K562 (cell line): ENCODE data around the gene FZD10. TPM values are rescaled to one million over a fixed set of nuclear protein-coding genes. Genes with fewer than 3 reads are reported as not detected.

Experiments
- ATAC-seq: fragments of 200-7000 bp; cut with Tn5 transposase; 3 replicates; pipeline ENCODE4 v1.9.1; 2020; ENCODE audit warnings: moderate library complexity
- BruUV-seq: library from RNA; stranded (reverse); fragments of 400-500 nt; replicated peaks from 2 replicates; lab custom pipeline; 2021; lab: Mats Ljungman, UMichigan
- CTCF ChIA-PET: fragments of 300-600 bp; formaldehyde crosslinking; extraction: SDS; loops from one replicate; lab custom pipeline; 2021; ENCODE audit warnings: low intra/inter-chr PET ratio; lab: Yijun Ruan, JAX
- POLR2A ChIA-PET: fragments of 300-600, 350-650 bp; sonication (Branson Sonifier 250); formaldehyde crosslinking; extraction: SDS; loops from one replicate; lab custom pipeline; 2021; ENCODE audit warnings: antibody characterized with exemption, inconsistent platforms; lab: Yijun Ruan, JAX
- DNase-seq, 4 experiments: peaks; one replicate each; pipeline versions ENCODE4 v3.0.0 to v3.0.0-alpha.2; 2011 to 2018; ENCODE audit warnings: low spot score in 3 of 4, mixed read lengths in 3 of 4; ENCODE audit errors: extremely low read depth in 1 of 4
- FAIRE-seq: peaks from 2 replicates; lab custom pipeline; 2011; peaks lifted over from hg19 to GRCh38; lab: Jason Lieb, UNC
- H2AFZ ChIP-seq: 2 replicates; pipeline ENCODE4 v1.6.0; 2011; ENCODE audit warnings: low read depth, low read length, control low read depth, inconsistent platforms
- H3K27ac ChIP-seq: fragments of 200-600 bp; 3 replicates; pipeline ENCODE4 v1.8.0; 2011; ENCODE audit warnings: low read depth, mild to moderate bottlenecking, control low read depth, inconsistent platforms, low read length, moderate library complexity, mixed read lengths; ENCODE audit errors: extremely low read depth
- H3K27me3 ChIP-seq, 2 experiments: fragments of 300-600 bp in 1 of 2; 2 replicates in 1 of 2; 3 replicates in 1 of 2; pipeline versions ENCODE4 v1.6.0 to v1.8.0; 2011; ENCODE audit warnings: inconsistent platforms in 2 of 2, low read length in 2 of 2, mild to moderate bottlenecking in 1 of 2, mixed read lengths in 1 of 2, moderate library complexity in 1 of 2; ENCODE audit not compliant: control insufficient read depth in 2 of 2, insufficient read depth in 2 of 2
- H3K36me3 ChIP-seq: fragments of 300-600 bp; 3 replicates; pipeline ENCODE4 v1.8.0; 2011; ENCODE audit warnings: mild to moderate bottlenecking, low read length, inconsistent platforms; ENCODE audit not compliant: control insufficient read depth, insufficient read depth
- H3K4me1 ChIP-seq, 2 experiments: fragments of 200-600 bp in 1 of 2; replicated peaks in 1 of 2; 2 replicates in 1 of 2; 3 replicates in 1 of 2; pipeline versions ENCODE4 v1.5.1 to v1.8.0; 2011; ENCODE audit warnings: inconsistent platforms in 2 of 2, low read length in 2 of 2, mild to moderate bottlenecking in 1 of 2, mixed read lengths in 1 of 2, moderate library complexity in 1 of 2; ENCODE audit not compliant: control insufficient read depth in 2 of 2, insufficient read depth in 2 of 2
- H3K4me2 ChIP-seq: 2 replicates; pipeline ENCODE4 v1.6.1; 2011; ENCODE audit warnings: low read length, control low read depth, inconsistent platforms, mixed read lengths; ENCODE audit not compliant: insufficient read depth
- H3K4me3 ChIP-seq: fragments of 200-600 bp; sonication (generic), shearing (Covaris generic); 2 replicates; pipeline ENCODE4 v1.5.1; 2016; ENCODE audit warnings: control low read depth, inconsistent platforms
- H3K79me2 ChIP-seq: fragments of 200-600 bp; 3 replicates; pipeline ENCODE4 v1.8.0; 2011; ENCODE audit warnings: low read length, inconsistent platforms; ENCODE audit not compliant: control insufficient read depth, insufficient read depth
- H3K9ac ChIP-seq, 2 experiments: 2 replicates each; pipeline versions ENCODE4 v1.6.0 to v1.6.1; 2011; ENCODE audit warnings: low read depth in 2 of 2, low read length in 2 of 2, control low read depth in 1 of 2, inconsistent platforms in 1 of 2, mild to moderate bottlenecking in 1 of 2, mixed read lengths in 1 of 2; ENCODE audit not compliant: insufficient read depth in 1 of 2
- H3K9me1 ChIP-seq: one replicate; pipeline ENCODE4 v1.6.0; 2011; ENCODE audit warnings: inconsistent platforms, mild to moderate bottlenecking, low read length, moderate library complexity; ENCODE audit not compliant: control insufficient read depth, insufficient read depth
- H3K9me3 ChIP-seq: replicated peaks from 2 replicates; pipeline ENCODE4 v1.5.1; 2011; ENCODE audit warnings: low read depth, low read length, inconsistent platforms; ENCODE audit not compliant: control insufficient read depth, insufficient read depth
- H4K20me1 ChIP-seq: replicated peaks from 2 replicates; pipeline ENCODE4 v1.6.1; 2011; ENCODE audit warnings: low read length, inconsistent platforms, mixed read lengths; ENCODE audit not compliant: control insufficient read depth, insufficient read depth
- JUND ChIP-seq, 2 experiments: IDR thresholded peaks; 2 replicates in 1 of 2; 3 replicates in 1 of 2; pipeline ENCODE4 v1.6.1; 2011; ENCODE audit warnings: borderline replicate concordance in 2 of 2, low read depth in 2 of 2, low read length in 2 of 2, improper control_type of control experiment in 1 of 2, missing biosample characterization in 1 of 2, missing genetic modification characterization in 1 of 2, missing genetic modification reagents in 1 of 2
- RUNX1 ChIP-seq: sonication (generic); IDR thresholded peaks from 2 replicates; pipeline ENCODE4 v1.6.1; 2016; ENCODE audit warnings: antibody characterized with exemption, low read depth
- SLC30A9 ChIP-seq: fragments of 250-450 bp; sonication (Bioruptor Pico); IDR thresholded peaks from 2 replicates; pipeline ENCODE4 v1.8.0; 2022; ENCODE audit warnings: mild to moderate bottlenecking, moderate library complexity
- WGBS: fragments of 100-300 bp; shearing (Covaris generic); methylation state at CpG from one replicate; pipeline ENCODE4 v1.1.6; 2016; ENCODE audit warnings: low coverage, mixed read lengths; ENCODE audit not compliant: insufficient coverage; ENCODE audit errors: missing lambda C conversion rate; 5-methylcytosine and 5-hydroxymethylcytosine counted together
- in situ Hi-C: fragments of 300-500 bp; cut with MboI; formaldehyde crosslinking; loops from 4 replicates; pipeline ENCODE4 v1.15.0; 2018; ENCODE audit warnings: inconsistent platforms, mixed read lengths
- intact Hi-C: fragments of 100-400 bp; cut with micrococcal nuclease; formaldehyde crosslinking; loops from 2 replicates; pipeline ENCODE4 v1.14.2; 2022
- polyA plus RNA-seq, 8 experiments: library from polyadenylated mRNA; depleted of rRNA in 4 of 8; stranded (reverse) in 5 of 8; unstranded in 3 of 8; fragments of >200 nt; fragmentation: Nextera tagmentation in 2 of 8; fragmentation: Illumina TruSeq in 1 of 8; extraction: Ambion mirVana in 2 of 8; extraction: Trizol in 1 of 8; gene quantifications; 2 replicates each; pipeline versions ENCODE4 v1.2.1 to v1.2.3, GENCODE V29; 2011 to 2014; ENCODE audit warnings: inconsistent platforms in 1 of 8, missing spikeins in 1 of 8
- total RNA-seq, 7 experiments: library from RNA; depleted of rRNA in 6 of 7; stranded (reverse); fragments of >200 nt in 6 of 7; fragmentation: Illumina TruSeq in 2 of 7; extraction: Trizol in 2 of 7; gene quantifications; 2 replicates each; pipeline versions ENCODE4 v1.2.1 to v1.2.3, GENCODE V29; 2011 to 2021; ENCODE audit warnings: low replicate concordance in 1 of 7
- TF ChIP-seq, protein P1 (sequence below): fragments of 250-450 bp; sonication (Bioruptor Pico); IDR thresholded peaks from 2 replicates; pipeline ENCODE4 v1.5.0; 2021; ENCODE audit warnings: mild to moderate bottlenecking, moderate library complexity

The FZD10 gene
- total and polyA plus RNA-seq, 9 of the 15 experiments (the other 6 are each of a cell fraction or from before 2014, with no cell fraction given) = not detected

DNA sequence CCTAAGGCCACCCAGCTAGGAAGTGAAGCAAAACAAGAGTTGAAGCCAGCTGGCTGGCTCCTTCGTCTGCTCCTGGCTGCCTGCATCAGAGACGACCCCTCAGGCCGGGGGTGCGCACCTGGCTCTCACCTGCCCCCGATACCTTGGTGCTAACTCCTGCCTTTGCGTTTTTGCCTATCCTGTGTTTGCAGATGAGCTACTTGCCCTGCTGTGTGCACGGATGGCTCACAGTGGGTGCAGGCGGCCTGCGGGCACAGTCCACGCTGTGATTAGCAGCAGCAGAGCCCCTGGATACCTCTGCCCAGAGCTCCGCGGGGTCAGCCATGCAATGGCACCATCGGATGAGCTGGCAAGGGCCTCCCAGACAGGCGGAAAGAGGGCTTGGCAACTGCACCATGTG is 31.2 kb upstream of the FZD10 start:
- Histone ChIP-seq H3K27ac (no peak overlapping the region), H2AFZ (no peak overlapping the region), H3K9me3 (no peaks in the 10 kb centered on the region), H3K4me2 (no peak overlapping the region), H4K20me1 (no peaks in the 10 kb centered on the region), H3K79me2 (no peaks in the 10 kb centered on the region), H3K9me1 (no peaks in the 10 kb centered on the region), H3K9ac (0 out of 4 replicates have a peak overlapping the region, but pooled peaks of 1 of the 2 experiments have one; percentile 17), H3K4me3 (no peak overlapping the region), H3K27me3 (peaks cover 0 to 31% of the 10 kb centered on the region in 2 experiments; a peak in 2 of 5 replicates), H3K4me1 (no peaks in the 10 kb centered on the region), H3K36me3 (no peaks in the 10 kb centered on the region)
- ATAC-seq (no peak), FAIRE-seq (no peak), DNase-seq (no peak)
- in situ Hi-C loops = no loop called here
- ChIA-PET CTCF (no interaction called here), POLR2A (interaction anchor here (0.6 to 0.8 kb wide), 2 partner anchors 12 to 157 kb away, joined by 3 read pairs; no protein-coding TSS in a partner anchor)
- TF ChIP-seq, protein P1, sequence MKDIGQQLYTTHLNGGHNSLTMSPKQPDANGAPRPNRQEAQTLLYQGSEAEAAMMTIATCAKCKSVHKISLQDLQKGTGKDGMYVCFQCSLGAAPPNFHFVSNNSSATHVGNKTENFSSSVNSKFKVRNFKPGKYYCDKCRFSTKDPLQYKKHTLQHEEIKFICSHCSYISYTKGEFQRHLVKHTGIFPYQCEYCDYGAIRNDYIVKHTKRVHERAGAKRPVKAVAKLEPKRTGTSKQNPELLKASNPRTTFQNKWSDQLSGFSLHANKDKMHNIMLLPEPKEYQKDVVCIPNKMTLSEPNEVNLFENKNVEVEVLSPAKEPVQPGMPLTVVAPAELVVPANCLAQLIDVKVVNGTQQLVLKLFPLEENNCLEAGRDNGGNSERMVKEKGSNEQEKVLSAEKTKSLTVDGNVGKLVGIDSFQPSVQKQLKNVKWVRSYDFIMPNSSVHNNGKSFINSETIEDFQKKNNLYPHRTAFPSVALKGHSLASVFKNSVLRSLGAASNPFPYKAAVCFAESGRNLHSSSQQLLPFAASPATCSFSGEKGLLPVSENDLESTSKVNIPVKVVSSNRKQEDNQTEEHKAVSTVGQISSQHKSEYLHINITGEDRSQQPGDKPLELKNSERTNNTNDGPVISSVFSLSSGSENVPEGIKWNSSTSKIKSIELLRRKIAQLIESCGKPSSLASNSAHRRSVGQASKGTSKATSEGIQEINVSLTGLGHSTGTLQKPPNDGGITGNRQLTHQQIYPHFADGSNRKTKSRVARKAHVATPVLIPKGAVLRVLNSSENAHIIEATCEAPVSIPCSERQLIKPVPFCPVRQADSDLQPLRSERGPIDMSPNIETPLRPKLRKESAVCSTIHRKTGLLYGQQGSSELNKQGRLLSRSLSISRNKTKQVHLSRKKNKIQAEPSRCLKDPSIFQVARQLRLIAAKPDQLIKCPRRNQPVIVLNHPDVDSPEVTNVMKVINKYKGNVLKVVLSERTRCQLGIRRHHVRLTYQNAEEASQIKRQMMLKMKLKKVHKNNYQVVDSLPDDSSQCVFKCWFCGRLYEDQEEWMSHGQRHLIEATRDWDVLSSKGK (CRISPR knock-in tag) = no peak
- TF ChIP-seq RUNX1 = no peak
- TF ChIP-seq SLC30A9 (CRISPR knock-in tag) = no peak
- no peak for TF ChIP-seq JUND (IDR thresholded peaks at IDR 0.05; ENCODE audit: borderline replicate concordance, low read depth, low read length)
- TF ChIP-seq JUND (tag; IDR thresholded peaks at IDR 0.05; ENCODE audit: borderline replicate concordance, low read depth, low read length) = no peak
- WGBS = 2% methylated on average over 14 of the region's 14 CpGs
- BruUV-seq = no TSS peak
- intact Hi-C loops = no loop called here
